GM18499 (cell line): ENCODE measurements around the gene NLK.
"Not testable (repeated sequence)": the region's sequence is repeated elsewhere in the genome, so short reads cannot be mapped to it uniquely, and the experiment has no call there.

Experiments used
- ATAC-seq: cut with Tn5 transposase; IDR thresholded peaks from one replicate; pipeline ENCODE4 v1.9.1; 2021; ENCODE audit warnings: moderate number of reproducible peaks; ENCODE audit not compliant: insufficient read depth, unreplicated experiment

NLK gene

DNA sequence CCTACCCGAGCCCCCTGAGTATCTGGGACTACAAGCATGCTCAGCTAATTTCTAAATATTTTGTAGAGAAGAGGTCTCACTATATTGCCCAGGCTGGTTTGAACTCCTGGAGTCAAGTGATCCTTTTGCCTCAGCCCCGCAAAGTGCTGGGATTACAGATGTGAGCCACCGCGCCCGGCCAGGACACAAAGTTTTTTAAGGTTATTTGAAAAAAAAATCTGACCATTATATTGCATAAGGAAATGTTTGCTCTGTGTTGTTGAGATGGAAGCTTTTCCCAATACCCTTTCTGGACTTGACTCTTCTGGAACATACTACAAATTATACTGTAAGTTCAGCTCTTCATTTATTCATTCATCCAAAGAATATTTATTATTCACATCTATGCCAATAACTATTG lies 143.2 kb downstream of the NLK start:
- no peak for ATAC-seq

DNA sequence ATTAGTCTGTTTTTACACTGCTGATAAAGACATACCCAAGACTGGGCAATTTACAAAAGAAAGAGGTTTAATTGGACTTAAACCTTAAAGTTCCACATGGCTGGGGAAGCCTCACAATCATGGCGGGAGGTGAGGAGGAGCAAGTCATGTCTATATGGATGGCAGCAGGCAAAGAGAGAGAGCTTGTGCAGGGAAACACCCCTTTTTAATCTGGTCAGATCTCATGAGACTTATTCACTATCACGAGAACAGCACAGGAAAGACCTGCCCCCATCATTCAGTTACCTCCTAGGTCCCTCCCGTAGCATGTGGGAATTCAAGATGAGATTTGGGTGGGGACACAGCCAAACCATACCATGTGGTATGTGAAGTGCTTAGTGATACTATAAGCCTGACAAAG lies 144.0 kb downstream of the NLK start:
- ATAC-seq: not testable (repeated sequence)

DNA sequence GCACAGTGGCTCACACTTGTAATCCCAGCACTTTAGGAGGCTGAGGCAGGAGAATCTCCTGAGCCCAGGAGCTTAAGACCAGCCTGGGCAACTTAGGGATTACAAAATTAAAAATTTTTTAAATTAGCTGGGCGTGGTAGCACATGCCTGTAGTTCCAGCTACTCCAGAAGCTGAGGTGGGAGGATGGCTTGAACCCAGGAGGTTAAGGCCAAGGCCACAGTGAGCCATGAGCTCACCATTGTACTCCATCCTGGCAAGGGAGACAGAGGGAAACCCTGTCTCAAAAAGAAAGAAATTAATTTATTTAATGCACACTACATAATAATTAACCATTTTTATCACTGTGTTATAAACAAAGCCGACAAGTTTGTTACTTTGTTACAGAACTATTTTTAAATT lies 145.5 kb downstream of the NLK start:
- no peak for ATAC-seq

DNA sequence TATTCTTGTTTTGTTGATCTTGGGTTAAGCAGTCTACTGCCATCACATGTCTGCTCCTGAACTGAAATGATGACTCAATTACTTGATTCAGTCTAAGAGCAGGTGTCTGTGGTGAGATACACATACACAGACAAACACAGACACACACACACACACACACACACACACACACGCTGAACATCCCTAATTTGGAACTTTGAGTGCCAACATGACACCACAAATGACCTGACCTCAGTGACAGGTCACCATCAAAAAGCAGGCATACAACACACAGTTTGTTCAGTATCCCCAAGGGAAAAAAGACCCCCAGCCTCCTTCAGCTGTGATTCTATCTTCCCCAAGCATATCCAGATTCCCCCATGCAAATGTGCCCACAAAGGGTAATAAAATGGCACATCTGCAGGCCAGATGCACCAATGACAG lies 146.4 kb downstream of the NLK start:
- no peak for ATAC-seq

- no peak for ATAC-seq
Observed at GRCh38 chr17:28189667-28190066, 147.2 kb downstream of the NLK start.

DNA sequence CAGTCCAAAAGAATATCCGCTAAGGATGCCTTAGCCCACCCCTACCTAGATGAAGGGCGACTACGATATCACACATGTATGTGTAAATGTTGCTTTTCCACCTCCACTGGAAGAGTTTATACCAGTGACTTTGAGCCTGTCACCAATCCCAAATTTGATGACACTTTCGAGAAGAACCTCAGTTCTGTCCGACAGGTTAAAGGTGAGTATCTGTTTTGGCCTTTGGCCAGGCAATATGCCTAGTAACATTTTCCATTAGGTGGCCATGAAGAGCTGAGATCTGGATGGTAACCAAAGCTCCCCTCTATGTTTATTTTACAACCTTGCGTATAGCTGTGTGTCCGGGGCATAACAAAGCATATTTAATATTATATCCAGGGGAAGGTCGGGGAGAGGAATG lies 148.5 kb downstream of the NLK start:
- no peak for ATAC-seq

DNA sequence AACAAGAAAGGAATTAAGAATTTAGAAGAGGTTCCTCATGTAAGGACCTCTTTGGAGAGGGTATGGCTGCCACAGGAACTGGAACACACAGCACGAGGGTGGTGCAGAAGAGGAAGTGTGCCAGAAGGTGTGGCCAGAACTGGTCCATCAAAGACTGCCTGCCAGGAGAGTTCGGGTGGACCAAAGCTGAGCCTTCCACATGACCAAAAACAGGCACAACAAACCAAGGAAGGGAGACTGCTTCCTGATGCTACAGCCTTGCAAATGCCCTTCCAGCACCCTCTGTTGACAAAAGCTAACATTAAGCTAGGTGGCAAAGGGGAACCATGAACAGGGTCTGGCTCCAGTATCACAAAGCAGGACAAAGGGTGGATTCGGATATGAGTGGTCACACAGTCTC lies 150.8 kb downstream of the NLK start:
- ATAC-seq: no peak

- ATAC-seq: no peak
Observed at GRCh38 chr17:28194382-28194781, 151.9 kb downstream of the NLK start.

DNA sequence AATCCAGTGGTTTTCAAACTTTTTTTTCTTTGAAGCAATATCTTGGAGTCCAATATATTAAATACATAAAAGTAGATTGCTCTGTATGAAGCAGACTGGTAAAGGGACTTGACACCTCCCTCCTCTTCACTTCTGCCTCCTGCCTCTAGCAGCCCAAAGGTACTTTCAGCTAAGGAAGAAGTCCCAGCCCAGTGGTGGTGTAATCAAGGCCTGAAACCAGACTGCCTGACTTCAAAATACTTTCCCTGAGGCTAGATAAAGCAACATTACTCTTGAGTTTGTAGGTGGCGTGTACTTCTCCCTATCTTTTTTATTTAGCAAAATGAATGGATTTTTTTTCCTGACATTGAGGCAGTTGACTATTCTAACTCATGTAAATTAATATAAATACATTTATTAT lies 154.2 kb downstream of the NLK start:
- ATAC-seq: no peak

DNA sequence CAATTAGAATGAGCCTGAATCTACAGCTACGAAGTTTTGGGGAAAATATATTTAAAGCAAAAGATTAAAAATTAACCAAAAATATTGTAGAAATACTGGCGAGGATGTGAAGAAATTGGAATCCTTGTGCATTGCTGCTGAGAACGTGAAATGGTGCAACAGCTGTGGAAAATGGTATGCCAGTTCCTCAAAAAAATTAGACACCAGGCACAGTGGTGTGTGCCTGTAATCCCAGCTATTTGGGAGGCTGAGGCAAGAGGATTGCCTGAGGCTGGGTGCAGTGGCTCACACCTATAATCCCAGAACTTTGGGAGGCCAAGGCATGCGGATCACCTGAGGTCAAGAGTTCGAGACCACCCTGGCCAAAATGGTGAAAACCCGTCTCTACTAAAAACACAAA lies 156.6 kb downstream of the NLK start:
- ATAC-seq: no peak

DNA sequence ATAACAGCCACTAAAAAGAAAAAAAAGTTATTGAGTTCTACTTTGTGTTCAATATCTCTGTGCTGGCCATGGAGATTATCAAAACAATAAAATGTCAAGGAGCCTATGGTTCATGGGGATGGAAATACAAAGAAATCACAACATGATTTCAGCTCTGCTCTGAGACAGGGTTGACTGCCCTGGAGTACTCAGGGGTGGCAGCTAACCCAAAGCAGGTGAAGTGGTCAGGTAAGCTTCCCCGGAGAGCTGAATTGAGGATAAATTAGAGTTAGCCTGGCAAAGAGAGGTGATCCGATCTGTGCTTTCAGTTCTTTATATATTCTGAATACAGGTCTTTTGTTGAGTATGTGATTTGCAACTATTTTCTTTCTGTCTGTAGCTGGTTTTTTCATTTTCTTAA lies 157.3 kb downstream of the NLK start:
- ATAC-seq: no peak

DNA sequence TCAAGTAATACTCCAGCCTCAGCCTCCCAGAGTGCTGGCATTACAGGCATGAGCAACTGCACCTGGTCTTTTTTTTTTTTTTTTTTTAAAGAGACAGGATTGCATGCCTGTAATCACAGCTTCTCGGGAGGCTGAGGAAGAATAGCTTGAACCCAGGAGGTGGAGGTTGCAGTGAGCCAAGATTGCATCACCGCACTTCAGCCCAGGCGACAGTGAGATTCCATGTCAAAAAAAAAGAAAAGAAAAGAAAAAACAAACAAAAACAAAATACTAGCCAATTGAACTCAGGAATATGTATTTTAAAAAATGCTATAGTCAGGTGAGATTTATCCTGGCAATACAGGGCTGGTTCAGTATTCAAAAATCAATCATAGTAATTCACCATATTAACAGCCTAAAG lies 158.8 kb downstream of the NLK start:
- no peak for ATAC-seq

GRCh38 chr17:28204244-28204643 lies 161.8 kb downstream of the NLK start:
- no peak for ATAC-seq

DNA sequence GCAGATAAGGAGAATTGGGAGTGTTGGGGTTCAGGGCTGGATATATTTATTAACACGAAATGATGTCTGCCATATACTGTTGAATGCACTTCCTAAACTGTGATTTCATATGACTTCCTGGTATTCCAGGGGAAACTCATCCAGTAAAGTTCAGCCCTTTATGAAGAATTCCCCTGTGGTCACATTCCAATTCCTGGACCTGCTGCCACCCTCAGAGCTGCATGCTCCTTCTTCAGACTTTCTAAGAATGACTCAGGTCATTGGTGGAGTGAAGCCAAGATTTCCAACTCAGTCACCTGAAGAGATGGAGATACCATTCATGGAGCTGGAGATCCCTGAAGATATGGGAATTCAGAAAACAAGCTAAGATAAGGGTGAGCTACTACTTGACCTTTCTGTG lies 162.3 kb downstream of the NLK start:
- ATAC-seq: no peak

GRCh38 chr17:28206292-28206691 lies 163.8 kb downstream of the NLK start:
- ATAC-seq: no peak

GRCh38 chr17:28211811-28212210 lies 169.3 kb downstream of the NLK start:
- no peak for ATAC-seq

DNA sequence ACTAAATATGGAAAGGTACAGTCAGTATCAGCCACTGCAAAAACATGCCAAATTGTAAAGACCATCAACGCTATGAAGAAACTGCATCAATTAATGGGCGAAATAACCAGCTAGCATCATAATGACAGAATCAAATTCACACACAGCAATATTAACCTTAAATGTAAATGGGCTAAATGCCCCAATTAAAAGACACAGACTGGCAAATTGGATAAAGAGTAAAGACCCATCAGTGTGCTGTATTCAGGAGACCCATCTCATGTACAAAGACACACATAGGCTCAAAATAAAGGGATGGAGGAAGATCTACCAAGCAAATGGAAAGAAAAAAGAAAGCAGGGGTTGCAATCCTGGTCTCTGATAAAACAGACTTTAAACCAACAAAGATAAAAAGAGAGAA lies 171.1 kb downstream of the NLK start:
- ATAC-seq: not testable (repeated sequence)

DNA sequence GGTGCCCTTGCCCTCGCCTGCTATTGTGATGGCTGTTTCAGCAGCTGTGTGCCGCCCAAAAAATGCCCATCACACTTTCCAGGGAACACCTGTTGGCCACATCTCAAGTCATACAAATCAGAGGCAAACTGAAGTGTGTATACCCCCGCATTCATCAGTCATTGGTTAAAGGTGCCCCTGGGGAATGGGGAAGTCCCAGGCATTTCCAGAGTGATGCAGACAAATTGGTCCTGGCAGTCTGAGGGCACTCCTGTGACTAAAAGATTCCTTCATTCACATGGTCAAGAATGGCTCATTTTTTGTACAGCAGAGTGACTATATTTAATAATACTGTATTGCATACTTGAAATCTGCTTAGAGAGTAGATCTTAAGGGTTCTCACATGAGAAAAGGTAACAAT lies 173.6 kb downstream of the NLK start:
- no peak for ATAC-seq

GRCh38 chr17:28216528-28216927 lies 174.1 kb downstream of the NLK start:
- ATAC-seq: no peak

- ATAC-seq: no peak
Observed at GRCh38 chr17:28219771-28220170, 177.3 kb downstream of the NLK start.

- no peak for ATAC-seq
Observed at GRCh38 chr17:28221751-28222414, 179.4 kb downstream of the NLK start.

- ATAC-seq: no peak
Observed at GRCh38 chr17:28225271-28225670, 182.8 kb downstream of the NLK start.

DNA sequence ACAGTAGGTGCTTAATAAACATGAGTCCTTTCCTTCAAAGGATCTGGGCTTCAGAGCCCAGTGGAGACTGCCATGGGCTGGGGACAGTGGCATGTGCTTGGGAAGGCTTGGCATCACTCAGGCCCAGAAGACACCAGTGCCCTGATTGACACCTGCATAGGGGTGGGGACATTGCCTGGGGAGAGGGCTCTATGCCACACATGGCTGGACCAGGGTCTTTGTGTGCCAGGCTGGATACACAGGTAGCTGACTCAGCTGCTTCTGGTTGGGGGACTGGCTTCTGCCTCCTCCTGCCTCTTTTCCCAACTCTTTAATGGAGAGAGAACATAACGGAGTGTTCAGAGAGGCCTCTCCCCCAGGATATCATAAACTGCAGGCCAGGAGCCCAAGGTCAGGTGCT lies 183.4 kb downstream of the NLK start:
- no peak for ATAC-seq
